HG02981 (cell line): Measurements from ENCODE around the gene ABHD8.

Experiments used
- ATAC-seq: cut with Tn5 transposase; IDR thresholded peaks from one replicate; pipeline ENCODE4 v1.9.1; 2021; ENCODE audit warnings: mild to moderate bottlenecking, moderate library complexity; ENCODE audit not compliant: unreplicated experiment

The ABHD8 gene

DNA sequence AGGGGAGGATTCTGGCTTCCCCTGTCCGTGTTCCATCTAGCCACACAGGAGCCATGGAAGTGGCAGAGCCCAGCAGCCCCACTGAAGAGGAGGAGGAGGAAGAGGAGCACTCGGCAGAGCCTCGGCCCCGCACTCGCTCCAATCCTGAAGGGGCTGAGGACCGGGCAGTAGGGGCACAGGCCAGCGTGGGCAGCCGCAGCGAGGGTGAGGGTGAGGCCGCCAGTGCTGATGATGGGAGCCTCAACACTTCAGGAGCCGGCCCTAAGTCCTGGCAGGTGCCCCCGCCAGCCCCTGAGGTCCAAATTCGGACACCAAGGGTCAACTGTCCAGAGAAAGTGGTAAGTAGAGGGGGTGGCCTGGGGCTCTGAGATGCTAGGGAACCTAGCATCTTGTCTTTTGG, 34.5 kb downstream of the ABHD8 start:
- no peak for ATAC-seq

DNA sequence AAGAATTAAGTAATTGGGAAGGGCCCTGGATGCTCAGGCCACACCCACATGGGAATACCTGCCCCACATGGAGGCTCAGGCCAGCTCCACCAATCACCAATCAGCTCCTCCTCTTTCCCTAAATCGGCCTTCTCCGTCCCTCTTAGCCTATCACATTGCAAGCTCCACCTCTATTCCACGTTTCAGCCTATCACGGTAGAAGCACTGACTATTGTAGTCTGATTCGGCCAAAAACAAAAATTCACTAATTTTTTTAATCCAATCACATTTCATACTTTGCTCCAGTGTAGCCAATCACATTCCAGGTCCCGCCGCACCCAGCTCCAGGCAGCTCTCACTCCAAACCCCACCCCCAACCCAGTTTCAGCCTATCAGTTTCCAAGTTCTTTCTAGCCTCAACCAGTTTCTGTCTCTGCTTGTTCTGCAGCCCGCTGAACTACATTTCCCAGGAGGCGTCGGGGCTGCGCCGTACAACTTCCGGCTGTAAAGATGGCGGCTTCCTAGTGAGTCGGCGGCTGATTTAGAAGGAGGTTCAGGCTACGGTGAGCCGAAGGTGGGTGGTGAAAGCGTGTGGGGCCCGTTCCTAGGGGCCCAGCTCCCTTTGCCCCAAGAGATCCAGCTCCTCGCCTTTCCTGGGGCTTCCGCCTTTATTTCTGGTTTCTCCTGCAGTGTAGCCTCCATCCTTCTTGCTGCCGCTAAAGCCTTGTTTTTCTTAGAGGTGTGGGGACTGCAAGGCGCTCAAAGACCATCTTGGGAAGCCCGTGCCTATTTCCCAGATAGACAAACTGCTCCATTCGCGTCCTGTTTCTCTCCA, 36.0 kb downstream of the ABHD8 start, which contains the start of gene BABAM1:
Gene BABAM1 (plus strand): TSS at position 469 of the 814 bp plus-strand sequence. CDS start 1,364 bp downstream, outside the sequence.
- ATAC-seq: peak; percentile 87

DNA sequence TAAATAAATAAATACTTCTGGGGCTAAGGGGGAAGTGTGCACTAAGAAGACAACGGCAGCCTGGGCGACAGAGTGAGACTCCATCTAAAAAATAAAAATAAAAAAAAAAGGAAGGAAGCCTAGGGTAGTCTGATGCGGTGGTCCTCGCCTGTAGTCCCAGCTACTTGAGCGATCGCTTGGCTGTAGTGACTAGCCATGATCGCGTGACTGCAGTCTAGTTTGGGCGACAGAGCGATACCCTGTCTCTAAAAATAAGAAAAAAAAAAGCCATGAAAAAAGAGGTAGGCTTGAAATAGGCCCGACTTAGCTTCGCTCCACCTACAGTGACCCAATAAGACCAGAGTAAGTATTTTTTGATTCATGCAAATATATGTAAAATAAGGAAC, 36.6 kb downstream of the ABHD8 start:
- no peak for ATAC-seq

DNA sequence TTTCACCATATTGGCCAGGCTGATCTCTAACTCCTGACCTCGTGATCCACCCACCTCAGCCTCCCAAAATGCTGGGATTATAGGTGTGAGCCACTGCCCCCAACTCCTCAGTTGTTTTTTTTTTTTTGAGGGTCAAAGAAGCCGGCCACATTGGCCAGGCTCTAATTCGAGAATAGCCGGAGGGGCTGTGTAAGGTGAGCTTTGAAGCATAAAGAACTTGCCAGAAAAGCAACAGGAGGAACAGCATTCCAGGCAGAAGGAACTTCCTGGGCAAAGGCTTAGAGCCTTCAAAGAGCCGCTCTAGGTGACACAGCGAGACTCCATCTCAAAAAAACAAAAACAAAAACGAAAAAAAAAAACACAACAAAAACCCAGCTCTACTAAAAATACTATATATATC, 37.2 kb downstream of the ABHD8 start:
- ATAC-seq: no peak

DNA sequence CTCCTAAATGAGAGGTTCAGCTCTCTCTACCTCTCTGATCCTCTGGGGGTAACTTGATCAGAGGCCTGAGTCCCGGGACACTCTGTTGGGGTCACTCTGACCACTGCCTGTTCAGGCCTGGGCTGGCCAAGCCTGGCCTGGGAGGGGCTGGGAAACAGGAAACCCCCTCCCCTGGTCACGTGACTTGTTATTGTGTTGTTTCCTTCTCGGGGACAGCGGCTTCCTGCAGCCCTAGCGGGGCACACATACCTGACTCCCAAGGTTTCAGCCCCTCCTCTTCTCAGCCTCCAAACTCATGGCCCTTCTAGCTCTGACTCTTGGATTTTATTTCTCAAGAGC, 38.6 kb downstream of the ABHD8 start, which contains the start of gene USHBP1:
Gene USHBP1 (minus strand): TSS at position 105 of the 339 bp plus-strand sequence. CDS start 446 bp downstream, outside the sequence.
- no peak for ATAC-seq

DNA sequence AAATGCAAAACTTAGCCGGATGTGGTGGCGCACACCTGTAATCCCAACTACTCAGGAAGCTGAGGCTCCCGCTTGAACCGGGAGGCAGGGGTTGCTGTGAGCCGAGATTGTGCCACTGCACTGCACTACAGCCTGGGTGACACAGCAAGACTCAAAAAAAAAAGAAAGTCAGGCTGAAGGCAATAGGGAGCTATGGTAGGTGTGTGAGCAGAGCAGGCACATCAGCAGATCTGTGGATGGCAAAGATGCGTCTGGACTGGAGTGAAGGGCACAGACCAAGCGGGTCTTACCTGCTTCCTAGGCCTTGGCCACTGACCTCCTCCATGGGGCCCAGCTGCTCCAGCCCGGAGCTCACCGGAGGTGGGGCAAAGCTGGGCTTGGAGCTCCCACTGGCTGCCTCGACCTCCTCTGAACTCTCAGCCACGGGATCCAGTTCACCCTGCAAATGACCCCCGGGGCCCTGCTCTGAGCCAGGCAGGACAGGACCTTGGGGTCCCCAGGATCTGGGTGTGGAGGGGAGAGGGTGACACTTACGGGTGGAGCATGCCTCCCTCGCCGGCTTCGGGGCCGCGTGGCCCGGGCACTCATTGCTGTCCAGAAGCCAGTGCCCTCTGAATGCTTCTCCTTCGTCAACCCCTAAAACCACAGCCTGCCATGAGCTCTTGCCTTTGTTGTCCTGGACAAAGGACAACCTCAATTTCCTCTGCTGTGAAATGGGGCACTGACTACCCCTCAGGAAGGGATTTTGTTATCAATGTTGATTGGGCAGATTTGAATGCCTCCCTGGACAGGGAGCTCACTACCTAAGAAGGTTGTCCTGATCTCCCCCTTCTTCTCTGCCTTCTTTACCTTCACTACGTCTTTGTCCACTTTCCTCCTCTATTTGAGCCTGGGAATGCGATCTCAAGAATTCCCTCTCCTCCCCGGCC, 39.2 kb downstream of the ABHD8 start:
- ATAC-seq: no peak

DNA sequence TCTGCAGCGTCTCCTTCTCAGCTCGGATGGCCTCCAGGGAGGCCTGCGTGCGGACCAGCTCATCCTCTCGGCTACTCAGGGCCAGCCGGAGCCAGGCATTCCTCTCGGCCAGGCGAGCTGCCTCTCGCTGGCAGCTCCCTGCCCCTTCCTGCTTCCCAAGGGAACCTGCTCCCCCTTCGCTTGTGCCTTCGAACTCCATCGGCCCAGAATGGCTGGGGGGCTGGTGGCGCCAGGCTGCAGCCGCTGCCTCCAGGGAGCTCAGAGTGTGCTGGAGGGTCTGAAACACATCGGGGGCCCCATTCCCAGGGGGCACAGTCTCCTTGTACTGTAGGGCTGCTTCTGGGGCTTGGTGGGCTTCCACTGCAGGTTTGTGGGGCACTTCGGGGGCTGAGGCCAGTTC, 40.7 kb downstream of the ABHD8 start:
- ATAC-seq: no peak

DNA sequence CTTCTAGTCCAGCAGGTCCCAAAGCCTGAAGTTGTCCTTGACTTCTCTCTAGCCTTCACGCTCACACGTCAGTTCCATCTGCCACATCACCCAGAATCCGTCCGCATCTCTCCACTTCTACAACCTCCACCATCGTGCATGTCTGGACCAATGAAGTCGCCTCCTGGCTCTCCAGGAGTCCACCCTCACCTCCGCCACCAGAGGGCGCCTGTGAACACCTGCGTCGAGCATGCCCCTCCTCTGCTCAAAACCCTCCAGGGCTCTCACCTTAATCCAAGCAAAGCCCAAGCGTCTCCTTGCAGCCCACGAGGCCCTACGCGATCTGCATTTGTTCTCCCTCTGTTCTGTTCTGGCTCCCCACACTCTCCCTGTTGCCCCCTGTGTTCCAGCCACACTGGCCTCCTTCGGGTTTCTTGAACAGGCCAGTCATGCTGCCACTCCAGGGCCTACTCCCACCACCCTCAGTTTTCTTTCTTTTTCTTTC, 42.3 kb downstream of the ABHD8 start:
- peak; percentile 69 for ATAC-seq

DNA sequence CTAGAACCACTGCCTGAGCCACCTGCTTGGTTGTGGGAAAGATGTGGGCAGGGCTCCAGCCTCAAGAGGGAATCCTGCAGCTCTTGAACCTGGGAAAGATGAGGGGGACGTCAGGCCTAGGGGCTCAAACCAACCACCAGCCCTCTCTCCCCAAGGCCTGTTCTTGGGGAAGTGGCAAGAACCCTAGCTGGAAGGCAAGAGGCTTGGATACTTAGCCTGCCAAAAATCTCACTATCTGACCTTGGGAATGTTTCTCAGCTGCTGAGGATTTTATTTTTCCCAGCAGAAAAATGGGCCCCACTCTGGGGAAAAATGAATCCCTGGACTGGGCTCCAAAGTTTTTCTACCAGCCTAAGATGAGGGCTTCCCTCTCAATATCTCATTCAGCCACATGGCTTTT, 43.3 kb downstream of the ABHD8 start:
- no peak for ATAC-seq

DNA sequence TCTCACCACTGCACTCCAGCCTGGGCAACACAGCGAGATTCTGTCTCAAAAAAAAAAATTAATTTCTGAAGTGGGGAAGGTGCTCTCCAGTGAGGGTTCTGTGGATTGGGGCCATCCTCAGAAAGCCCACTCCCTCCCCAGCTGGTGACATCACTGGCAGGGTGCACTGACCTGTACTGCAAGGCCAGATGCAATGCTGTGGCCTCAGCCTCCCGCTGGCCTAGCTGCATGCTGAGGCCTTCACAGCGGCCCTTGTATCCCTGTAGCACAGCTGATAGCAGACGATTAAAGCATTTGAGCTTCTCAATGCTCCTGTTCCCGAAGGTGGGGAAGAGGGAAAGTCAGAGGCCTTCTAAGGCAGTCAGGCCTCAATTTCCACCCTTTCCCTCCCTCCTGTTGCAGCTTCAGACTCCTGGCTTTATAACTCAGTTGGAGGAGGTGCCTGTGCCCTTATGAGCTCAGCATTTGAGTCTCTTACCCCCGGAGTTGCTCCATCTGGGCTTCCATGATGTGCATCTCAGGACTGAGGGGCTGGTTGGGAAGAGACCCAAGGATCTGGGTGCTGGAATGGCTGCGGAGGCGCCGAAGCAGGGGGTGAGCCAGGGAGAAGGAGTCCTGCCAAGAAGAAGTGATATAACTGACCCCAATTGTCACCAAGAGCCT, 44.0 kb downstream of the ABHD8 start:
- no peak for ATAC-seq

DNA sequence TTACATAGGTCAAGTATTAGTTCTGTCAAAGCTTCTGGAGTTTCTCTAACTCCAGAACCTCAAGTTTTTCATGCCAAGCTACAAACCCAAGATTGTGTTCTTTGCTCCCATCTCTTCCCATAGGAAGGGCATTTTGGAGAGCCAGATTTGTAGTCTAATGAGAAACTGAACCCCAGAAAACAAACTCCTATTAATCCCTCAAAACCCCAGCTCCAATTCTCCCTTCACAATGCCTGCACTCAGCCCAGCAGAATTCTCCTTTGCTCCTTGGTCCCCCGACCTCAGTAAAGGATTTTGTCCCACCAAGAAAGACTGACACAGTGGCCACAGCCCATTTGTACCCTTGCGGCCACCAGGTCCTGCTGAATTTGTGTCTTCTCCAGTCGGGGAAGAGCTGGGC, 47.1 kb downstream of the ABHD8 start:
- no peak for ATAC-seq

DNA sequence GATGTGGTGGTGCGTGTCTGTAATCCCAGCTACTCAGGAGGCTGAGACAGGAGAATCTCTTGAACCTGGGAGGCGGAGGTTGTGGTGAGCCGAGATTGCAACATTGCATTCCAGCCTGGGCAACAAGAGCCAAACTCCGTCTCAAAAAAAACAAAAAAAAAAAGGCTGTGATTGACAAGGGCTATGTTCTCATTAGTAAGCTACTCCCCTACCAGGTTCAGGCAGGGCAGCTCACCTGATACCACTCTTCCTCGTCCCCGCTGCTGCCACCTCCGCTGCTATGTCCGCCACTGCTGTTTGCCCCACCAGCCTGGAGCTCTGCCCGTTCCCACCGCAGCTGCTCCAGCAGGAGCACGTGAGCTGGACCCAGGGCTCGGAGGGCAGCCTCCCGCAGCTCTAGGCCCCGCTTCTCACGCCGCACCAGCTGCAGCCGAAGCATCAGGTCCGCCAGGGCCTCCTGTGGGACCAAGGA, 48.0 kb downstream of the ABHD8 start:
- ATAC-seq: no peak

DNA sequence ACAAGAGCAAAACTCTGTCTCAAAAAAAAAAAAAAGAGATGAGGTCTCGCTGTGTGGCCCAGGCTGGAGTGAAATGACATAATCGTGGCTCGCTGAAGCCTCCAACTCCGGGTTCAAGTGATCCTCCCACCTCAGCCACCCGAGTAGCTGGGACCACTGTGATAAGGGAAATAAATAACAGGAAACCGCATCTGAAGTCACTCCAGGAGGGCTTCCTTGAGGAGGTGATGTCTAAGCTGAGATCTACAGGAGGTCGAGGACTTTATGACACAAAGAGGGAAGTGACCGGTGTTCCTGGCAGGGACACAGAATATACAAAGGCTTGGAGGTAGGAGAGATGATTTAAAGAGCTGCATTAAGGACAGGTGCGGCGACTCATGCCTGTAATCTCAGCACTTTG, 48.6 kb downstream of the ABHD8 start:
- no peak for ATAC-seq

DNA sequence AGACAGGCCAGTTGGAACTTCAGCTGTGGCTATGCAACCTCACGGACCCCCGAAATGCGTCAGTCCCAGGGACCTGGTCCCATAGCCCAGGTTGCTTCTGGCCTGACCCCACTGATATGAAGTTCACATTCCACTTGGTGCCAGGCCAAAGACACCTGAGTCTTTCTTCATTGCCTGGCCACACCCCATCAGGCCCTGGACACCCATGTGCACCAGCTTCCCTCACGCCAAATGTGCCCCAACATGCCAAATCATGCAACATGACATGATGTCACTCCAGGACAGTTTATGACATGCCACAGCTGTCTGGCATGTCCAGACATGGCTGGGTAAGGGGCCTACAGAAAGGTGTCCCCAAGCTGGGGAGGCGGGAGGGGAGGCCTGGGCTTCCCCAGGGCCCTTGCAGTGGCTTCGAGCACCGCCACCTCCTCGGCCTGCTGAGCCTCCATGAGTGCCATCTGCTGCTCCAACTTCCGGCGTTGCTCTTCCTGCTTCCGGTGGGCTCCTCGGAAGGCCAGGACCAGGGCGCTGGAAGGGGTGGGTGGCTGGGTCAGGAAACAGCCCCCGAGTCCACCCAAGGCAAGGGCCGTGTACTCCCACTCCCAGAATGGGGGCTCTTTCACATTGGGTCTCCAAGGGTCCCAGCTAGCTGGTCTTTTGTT, 53.2 kb downstream of the ABHD8 start:
- ATAC-seq: no peak

DNA sequence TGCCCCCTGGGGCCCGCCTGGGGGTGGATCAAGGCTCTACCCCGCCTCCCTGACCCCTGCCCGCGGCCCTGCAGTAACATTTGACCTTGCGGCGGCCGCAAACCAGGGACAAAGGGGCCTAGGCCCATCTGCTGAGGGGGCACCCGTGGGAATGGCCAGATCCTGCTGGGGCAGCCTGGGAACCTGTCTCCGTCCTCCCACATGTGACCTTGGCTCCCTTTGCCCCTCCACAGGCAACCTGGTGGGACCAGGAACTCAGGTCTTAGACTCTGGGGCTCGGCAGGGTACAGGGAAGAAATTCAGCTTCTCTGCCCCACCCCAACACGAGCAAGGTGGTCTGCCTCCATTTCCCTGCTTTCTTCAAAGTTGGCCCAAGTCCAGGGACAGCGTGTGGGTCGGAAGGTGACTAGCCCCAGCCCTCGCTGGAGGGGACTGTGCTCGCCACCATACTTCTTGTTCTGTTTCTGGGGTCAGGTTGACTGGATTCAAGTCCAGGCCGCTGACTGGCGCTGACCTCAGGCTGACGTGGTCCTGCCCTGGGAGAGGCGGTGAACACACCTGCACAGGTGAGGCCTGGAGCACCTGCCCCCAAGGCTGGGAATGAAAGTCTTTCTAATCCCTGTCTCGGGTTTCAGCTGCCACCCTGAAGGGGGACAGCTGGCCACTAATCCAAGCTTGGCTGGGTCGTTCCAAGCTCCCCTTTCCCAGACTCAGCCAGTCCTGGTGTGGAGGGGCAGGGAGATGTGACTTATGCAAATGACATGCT, 55.0 kb downstream of the ABHD8 start:
- ATAC-seq: no peak

DNA sequence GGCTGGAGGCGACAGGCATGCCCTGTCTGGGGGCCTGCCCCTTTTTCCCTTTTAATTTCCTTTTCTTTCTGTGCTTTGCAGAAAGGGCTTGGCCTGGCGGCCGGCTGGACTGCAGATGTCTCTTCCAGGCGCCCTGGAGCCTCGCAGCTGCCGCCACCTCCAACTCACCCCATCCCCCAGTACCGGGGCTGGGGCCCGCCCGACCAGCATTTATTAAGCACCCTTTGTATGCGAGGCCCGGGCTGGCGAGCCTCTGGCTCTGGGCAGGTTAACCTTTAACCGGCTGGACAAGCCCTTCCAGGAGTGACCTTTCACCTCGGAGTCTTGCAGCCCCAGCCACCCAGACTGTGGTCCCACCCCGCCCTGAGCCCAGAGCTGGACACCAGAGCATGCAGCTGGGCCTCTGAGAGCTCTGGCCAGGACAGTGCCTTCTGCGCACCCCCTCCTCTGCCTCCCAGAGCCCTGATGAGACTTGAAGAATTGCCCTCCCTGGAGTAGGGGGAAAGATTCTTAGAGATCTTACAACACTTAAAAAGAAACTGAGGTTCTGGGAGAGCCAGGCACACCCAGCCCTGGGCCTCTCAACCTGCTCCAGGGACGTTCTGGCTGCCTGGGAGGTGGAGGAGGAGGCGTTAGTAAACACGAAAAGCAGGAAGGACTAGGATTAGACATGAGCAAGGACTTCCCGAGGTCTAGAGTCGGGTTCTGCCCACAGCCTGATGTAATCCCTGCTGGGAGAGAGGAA, 56.4 kb downstream of the ABHD8 start:
- no peak for ATAC-seq

DNA sequence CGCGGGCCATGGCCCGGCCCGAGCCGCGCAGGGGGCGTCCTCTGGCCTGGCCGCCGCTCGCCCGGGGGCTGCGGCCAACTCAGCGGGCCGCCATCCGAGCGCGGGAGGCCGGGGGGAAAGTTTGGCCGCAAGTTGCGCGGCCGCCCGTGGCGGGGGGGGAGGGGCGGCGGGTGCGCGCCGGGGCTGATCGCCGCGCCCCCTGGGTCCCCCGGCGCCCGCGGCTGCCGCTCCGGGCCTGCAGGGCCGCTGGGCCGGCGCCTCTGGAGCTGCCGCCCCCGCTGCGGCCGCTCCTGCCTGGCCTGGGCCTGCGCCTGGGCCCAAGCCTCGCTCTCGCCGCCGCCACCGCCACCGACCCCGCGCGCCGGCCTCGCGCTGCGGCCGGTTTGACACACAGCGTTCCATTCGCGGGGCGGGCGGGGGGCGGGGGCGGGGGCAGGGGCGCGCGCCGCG, 57.7 kb downstream of the ABHD8 start, which contains the start of gene NR2F6:
Gene NR2F6 (minus strand): TSS at position 385 of the 450 bp plus-strand sequence. CDS start 699 bp downstream, outside the sequence.
- no peak for ATAC-seq

DNA sequence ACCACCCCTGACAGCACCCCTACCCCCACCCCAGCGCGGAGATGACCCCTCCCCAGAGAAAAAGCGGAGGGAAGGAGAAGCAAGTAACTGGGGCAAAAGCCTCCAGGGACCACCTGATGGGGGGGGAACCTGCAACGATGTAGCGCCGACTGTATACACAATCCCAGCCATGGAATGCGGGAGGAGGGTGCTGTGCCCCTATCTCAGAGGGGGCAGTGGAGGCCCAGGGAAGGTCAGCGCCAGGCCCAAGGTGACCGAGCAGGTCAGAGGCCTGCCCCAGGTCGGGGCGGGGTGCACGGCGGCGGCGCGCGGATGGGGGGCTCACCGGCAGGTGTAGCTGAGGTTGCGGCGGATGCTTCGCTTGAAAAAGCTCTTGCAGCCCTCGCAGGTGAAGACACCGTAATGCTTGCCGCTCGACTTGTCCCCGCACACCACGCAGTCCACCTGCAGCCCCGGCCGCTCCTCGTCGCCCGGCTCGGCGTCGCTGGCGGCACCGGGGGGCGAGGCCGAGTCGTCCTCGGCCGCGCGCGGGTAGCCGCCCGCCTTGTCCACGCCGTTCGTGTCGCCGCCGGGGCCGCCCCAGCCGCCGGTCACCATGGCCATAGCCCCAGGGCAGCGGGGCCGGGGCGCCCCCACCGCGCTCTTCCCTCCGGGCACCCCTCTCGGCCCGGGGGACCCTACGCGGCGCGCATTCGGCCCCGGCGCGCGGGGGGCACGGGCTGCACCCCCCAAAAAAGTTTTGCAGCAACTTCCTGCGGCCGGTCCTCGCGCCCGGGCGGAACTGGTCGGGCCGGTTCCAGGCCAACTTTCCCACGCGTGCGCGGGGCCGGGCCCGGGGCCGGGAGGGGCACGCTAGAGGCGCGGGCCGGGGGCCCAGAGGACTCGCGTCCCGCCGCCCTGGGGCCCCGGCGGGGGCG, 58.3 kb downstream of the ABHD8 start:
- no peak for ATAC-seq
